ENCODE results near the gene SNX18. TPM values are rescaled to one million over a fixed set of nuclear protein-coding genes. Genes with fewer than 3 reads are reported as not detected.
"Not testable (repeated sequence)": the region's sequence is repeated elsewhere in the genome, so short reads cannot be mapped to it uniquely, and the experiment has no call there.

SNX18 gene
- total and polyA plus RNA-seq, 10 of the 15 experiments (the other 5 are each of a cell fraction or from before 2014, with no cell fraction given) = 0.27 to 1.7 (median 0.47) TPM

DNA sequence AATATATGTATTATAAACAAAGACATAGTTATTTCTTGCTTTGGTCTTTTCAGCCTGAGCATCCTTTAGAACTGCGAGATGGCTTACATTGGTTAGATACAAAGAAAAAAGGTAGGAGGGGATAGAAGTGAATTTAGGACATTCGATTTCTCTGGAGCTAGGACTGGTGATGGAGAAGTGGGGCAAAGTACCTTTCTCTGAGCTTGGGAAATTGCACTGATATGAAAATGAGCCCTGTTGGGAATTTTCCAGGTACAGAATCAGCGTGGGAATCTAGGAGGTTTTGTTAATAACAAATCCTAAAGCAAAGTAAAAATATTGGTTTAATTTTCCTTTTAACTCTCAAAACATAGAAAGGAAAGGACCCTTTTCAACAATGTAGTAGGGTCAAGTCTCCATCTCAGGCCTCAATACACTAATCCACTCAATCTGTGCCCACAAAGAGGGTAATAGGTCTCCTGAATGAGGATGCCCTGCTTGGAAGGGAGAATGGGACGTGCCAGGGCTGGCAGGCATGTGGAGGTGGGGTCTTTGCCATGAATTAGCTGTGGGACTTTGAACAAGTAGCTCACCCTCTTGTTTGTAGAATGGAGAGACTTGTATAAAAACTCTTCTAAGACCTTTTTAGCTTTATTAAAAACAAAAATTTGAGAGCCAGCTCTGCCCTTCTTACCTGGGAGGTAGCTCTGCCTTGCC, 17.7 kb downstream of the SNX18 start:
- 38% methylated on average over 4 of the region's 4 CpGs for WGBS (ENCODE audit: insufficient coverage, insufficient replicate concordance, low lambda C conversion rate, missing lambda C conversion rate)
- no peaks in the 10 kb centered on the region for H3K79me2 ChIP-seq (ENCODE audit: control insufficient read depth, insufficient read depth, low read length)
- no peak for TF ChIP-seq SMC3 (IDR thresholded peaks at IDR 0.05; ENCODE audit: borderline replicate concordance, low read length)
- TF ChIP-seq POLR2A (IDR thresholded peaks at IDR 0.05; ENCODE audit: low read depth, low read length) = no peak
- no peak for TF ChIP-seq RFX5 (IDR thresholded peaks at IDR 0.05; ENCODE audit: low read depth, low read length)
- TF ChIP-seq, protein P1, sequence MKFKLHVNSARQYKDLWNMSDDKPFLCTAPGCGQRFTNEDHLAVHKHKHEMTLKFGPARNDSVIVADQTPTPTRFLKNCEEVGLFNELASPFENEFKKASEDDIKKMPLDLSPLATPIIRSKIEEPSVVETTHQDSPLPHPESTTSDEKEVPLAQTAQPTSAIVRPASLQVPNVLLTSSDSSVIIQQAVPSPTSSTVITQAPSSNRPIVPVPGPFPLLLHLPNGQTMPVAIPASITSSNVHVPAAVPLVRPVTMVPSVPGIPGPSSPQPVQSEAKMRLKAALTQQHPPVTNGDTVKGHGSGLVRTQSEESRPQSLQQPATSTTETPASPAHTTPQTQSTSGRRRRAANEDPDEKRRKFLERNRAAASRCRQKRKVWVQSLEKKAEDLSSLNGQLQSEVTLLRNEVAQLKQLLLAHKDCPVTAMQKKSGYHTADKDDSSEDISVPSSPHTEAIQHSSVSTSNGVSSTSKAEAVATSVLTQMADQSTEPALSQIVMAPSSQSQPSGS (IDR thresholded peaks at IDR 0.05; ENCODE audit: low read length) = no peak
- no peak overlapping the region for H2AFZ ChIP-seq (ENCODE audit: control insufficient read depth, low read depth, low read length)
- H3K27ac ChIP-seq (ENCODE audit: control insufficient read depth, insufficient read depth) = no peak overlapping the region
- in situ Hi-C loops (cut with MboI) = no loop called here
- H3K4me2 ChIP-seq (ENCODE audit: control insufficient read depth, insufficient read depth) = no peak overlapping the region
- CTCF ChIA-PET = interaction anchor here (0.6 kb wide), 1 partner anchor 310 kb away, joined by 3 read pairs; no protein-coding TSS in a partner anchor
- RAD21 ChIA-PET (ENCODE audit: unreplicated experiment) = no interaction called here
- BruUV-seq (replicated peaks) = no TSS peak
- no peak for ATAC-seq
- no peak overlapping the region for H3K4me3 ChIP-seq
- POLR2A ChIA-PET = no interaction called here
- no peaks in the 10 kb centered on the region for H3K9me3 ChIP-seq (replicated peaks; ENCODE audit: control insufficient read depth, insufficient read depth, low read length)
- intact Hi-C loops (cut with micrococcal nuclease; ENCODE audit: unreplicated experiment) = no loop called here
- no peaks in the 10 kb centered on the region for H3K4me1 ChIP-seq (ENCODE audit: control insufficient read depth, insufficient read depth, low read length)
- DNase-seq (ENCODE audit: low read depth, low spot score) = no peak
- no peaks in the 10 kb centered on the region for H3K27me3 ChIP-seq (replicated peaks in 1 of 2; ENCODE audit: control insufficient read depth in 2 of 2, insufficient read depth in 2 of 2, low read length in 1 of 2)
- H3K36me3 ChIP-seq (ENCODE audit: control insufficient read depth in 2 of 2, insufficient read depth in 2 of 2, low read length in 1 of 2) = no peaks in the 10 kb centered on the region
- no peak for FAIRE-seq
- H4K20me1 ChIP-seq (ENCODE audit: control insufficient read depth, insufficient read depth) = no peaks in the 10 kb centered on the region
- SMC1A ChIA-PET (ENCODE audit: uncharacterized antibody, unreplicated experiment) = interaction anchor here (1.7 kb wide), 1 partner anchor 11 kb away, joined by 7 read pairs; no protein-coding TSS in a partner anchor
- no peak overlapping the region for H3K9ac ChIP-seq (ENCODE audit: control insufficient read depth, insufficient read depth, low read length)

DNA sequence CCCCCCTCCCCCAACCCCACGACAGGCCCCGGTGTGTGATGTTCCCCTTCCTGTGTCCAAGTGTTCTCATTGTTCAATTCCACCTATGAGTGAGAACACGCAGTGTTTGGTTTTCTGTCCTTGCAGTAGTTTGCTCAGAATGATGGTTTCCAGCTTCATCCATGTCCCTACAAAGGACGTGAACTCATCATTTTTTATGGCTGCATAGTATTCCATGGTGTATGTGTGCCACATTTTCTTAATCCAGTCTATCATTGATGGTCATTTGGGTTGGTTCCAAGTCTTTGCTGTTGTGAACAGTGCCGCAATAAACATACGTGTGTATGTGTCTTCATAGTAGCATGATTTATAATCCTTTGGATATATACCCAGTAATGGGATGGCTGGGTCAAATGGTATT, 18.8 kb downstream of the SNX18 start:
- H3K27me3 ChIP-seq (replicated peaks in 1 of 2; ENCODE audit: control insufficient read depth in 2 of 2, insufficient read depth in 2 of 2, low read length in 1 of 2); BruUV-seq (replicated peaks); H3K9me3 ChIP-seq (replicated peaks; ENCODE audit: control insufficient read depth, insufficient read depth, low read length); H3K79me2 ChIP-seq (ENCODE audit: control insufficient read depth, insufficient read depth, low read length); H3K36me3 ChIP-seq (ENCODE audit: control insufficient read depth in 2 of 2, insufficient read depth in 2 of 2, low read length in 1 of 2); DNase-seq (ENCODE audit: low read depth, low spot score); H3K9ac ChIP-seq (ENCODE audit: control insufficient read depth, insufficient read depth, low read length); H3K4me1 ChIP-seq (ENCODE audit: control insufficient read depth, insufficient read depth, low read length); H4K20me1 ChIP-seq (ENCODE audit: control insufficient read depth, insufficient read depth); RAD21 ChIA-PET (ENCODE audit: unreplicated experiment); H2AFZ ChIP-seq (ENCODE audit: control insufficient read depth, low read depth, low read length); H3K4me2 ChIP-seq (ENCODE audit: control insufficient read depth, insufficient read depth); POLR2A ChIA-PET; H3K4me3 ChIP-seq; ATAC-seq; FAIRE-seq; in situ Hi-C loops (cut with MboI); CTCF ChIA-PET; H3K27ac ChIP-seq (ENCODE audit: control insufficient read depth, insufficient read depth); intact Hi-C loops (cut with micrococcal nuclease; ENCODE audit: unreplicated experiment): not testable (repeated sequence)
- WGBS (ENCODE audit: insufficient coverage, insufficient replicate concordance, low lambda C conversion rate, missing lambda C conversion rate) = 70% methylated on average over 5 of the region's 6 CpGs
- SMC1A ChIA-PET (ENCODE audit: uncharacterized antibody, unreplicated experiment) = interaction anchor here (1.7 kb wide), 1 partner anchor 12 kb away, joined by 7 read pairs; no protein-coding TSS in a partner anchor

DNA sequence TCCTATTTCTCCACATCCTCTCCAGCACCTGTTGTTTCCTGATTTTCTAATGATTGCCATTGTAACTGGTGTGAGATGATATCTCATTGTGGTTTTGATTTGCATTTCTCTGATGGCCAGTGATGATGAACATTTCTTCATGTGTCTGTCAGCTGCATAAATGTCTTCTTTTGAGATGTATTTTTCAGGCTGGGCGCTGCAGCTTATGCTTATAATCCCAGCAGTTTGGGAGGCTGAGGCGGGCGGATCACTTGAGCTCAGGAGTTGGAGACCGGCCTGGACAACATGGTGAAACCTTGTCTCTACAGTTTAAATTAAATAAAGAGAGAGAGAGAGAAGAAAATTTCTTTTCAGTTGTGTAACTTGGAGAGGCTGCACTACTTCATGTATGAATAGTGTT, 19.3 kb downstream of the SNX18 start:
- H3K79me2 ChIP-seq (ENCODE audit: control insufficient read depth, insufficient read depth, low read length); H3K9me3 ChIP-seq (replicated peaks; ENCODE audit: control insufficient read depth, insufficient read depth, low read length); H2AFZ ChIP-seq (ENCODE audit: control insufficient read depth, low read depth, low read length); in situ Hi-C loops (cut with MboI); H3K36me3 ChIP-seq (ENCODE audit: control insufficient read depth in 2 of 2, insufficient read depth in 2 of 2, low read length in 1 of 2); H3K4me2 ChIP-seq (ENCODE audit: control insufficient read depth, insufficient read depth); H3K4me1 ChIP-seq (ENCODE audit: control insufficient read depth, insufficient read depth, low read length); intact Hi-C loops (cut with micrococcal nuclease; ENCODE audit: unreplicated experiment); BruUV-seq (replicated peaks); POLR2A ChIA-PET; SMC1A ChIA-PET (ENCODE audit: uncharacterized antibody, unreplicated experiment); H3K27ac ChIP-seq (ENCODE audit: control insufficient read depth, insufficient read depth); RAD21 ChIA-PET (ENCODE audit: unreplicated experiment); DNase-seq (ENCODE audit: low read depth, low spot score); H3K27me3 ChIP-seq (replicated peaks in 1 of 2; ENCODE audit: control insufficient read depth in 2 of 2, insufficient read depth in 2 of 2, low read length in 1 of 2); H3K4me3 ChIP-seq; FAIRE-seq; H3K9ac ChIP-seq (ENCODE audit: control insufficient read depth, insufficient read depth, low read length); H4K20me1 ChIP-seq (ENCODE audit: control insufficient read depth, insufficient read depth); ATAC-seq: not testable (repeated sequence)
- WGBS (ENCODE audit: insufficient coverage, insufficient replicate concordance, low lambda C conversion rate, missing lambda C conversion rate) = 92% methylated on average over 4 of the region's 4 CpGs
- CTCF ChIA-PET = interaction anchor here (1.0 kb wide), 1 partner anchor 309 kb away, joined by 3 read pairs; no protein-coding TSS in a partner anchor
